ENCODE data around the gene SLC50A1.

DNA sequence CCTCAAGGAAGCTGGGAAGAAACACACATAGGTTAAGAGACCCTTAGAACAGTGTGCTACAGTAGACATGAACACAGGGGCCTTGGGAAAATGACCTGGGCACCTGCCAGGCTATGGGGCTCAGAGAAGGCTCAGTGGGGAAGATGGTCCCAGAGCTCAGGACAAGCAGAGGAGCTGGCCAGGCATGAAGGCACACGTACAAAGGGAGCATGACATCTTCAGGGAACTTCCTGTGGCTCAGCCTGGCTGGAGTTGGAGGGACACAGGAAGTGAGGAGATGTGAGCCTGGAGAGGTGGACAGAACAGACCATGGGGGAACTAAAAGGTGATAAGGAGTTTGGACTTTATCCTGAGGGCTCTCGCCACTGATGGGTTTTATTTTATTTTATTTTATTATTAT lies 3.8 kb upstream of the SLC50A1 start:
- TF ChIP-seq, protein P1, sequence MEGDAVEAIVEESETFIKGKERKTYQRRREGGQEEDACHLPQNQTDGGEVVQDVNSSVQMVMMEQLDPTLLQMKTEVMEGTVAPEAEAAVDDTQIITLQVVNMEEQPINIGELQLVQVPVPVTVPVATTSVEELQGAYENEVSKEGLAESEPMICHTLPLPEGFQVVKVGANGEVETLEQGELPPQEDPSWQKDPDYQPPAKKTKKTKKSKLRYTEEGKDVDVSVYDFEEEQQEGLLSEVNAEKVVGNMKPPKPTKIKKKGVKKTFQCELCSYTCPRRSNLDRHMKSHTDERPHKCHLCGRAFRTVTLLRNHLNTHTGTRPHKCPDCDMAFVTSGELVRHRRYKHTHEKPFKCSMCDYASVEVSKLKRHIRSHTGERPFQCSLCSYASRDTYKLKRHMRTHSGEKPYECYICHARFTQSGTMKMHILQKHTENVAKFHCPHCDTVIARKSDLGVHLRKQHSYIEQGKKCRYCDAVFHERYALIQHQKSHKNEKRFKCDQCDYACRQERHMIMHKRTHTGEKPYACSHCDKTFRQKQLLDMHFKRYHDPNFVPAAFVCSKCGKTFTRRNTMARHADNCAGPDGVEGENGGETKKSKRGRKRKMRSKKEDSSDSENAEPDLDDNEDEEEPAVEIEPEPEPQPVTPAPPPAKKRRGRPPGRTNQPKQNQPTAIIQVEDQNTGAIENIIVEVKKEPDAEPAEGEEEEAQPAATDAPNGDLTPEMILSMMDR (IDR thresholded peaks at IDR 0.05; ENCODE audit: low read depth, low read length, missing input control): no peak
- TF ChIP-seq, protein P2, sequence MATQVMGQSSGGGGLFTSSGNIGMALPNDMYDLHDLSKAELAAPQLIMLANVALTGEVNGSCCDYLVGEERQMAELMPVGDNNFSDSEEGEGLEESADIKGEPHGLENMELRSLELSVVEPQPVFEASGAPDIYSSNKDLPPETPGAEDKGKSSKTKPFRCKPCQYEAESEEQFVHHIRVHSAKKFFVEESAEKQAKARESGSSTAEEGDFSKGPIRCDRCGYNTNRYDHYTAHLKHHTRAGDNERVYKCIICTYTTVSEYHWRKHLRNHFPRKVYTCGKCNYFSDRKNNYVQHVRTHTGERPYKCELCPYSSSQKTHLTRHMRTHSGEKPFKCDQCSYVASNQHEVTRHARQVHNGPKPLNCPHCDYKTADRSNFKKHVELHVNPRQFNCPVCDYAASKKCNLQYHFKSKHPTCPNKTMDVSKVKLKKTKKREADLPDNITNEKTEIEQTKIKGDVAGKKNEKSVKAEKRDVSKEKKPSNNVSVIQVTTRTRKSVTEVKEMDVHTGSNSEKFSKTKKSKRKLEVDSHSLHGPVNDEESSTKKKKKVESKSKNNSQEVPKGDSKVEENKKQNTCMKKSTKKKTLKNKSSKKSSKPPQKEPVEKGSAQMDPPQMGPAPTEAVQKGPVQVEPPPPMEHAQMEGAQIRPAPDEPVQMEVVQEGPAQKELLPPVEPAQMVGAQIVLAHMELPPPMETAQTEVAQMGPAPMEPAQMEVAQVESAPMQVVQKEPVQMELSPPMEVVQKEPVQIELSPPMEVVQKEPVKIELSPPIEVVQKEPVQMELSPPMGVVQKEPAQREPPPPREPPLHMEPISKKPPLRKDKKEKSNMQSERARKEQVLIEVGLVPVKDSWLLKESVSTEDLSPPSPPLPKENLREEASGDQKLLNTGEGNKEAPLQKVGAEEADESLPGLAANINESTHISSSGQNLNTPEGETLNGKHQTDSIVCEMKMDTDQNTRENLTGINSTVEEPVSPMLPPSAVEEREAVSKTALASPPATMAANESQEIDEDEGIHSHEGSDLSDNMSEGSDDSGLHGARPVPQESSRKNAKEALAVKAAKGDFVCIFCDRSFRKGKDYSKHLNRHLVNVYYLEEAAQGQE (IDR thresholded peaks at IDR 0.05): no peak
- TF ChIP-seq FOXA1 (IDR thresholded peaks at IDR 0.05) (no peak), HNF4G (IDR thresholded peaks at IDR 0.05) (no peak)
- TF ChIP-seq, protein P3, sequence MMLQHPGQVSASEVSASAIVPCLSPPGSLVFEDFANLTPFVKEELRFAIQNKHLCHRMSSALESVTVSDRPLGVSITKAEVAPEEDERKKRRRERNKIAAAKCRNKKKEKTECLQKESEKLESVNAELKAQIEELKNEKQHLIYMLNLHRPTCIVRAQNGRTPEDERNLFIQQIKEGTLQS (IDR thresholded peaks at IDR 0.05): no peak

Data from liver (tissue), 3 donors.